NT2/D1 (cell line): ENCODE data around the gene PTPRN.

Source experiments
- SUZ12 ChIP-seq: IDR thresholded peaks from 2 replicates; pipeline ENCODE4 v1.6.1; 2011; ENCODE audit not compliant: insufficient read length, insufficient read depth; ENCODE audit errors: extremely low read depth
- YY1 ChIP-seq: IDR thresholded peaks from 2 replicates; pipeline ENCODE4 v1.6.1; 2011; ENCODE audit not compliant: insufficient read length, insufficient read depth
- ZNF274 ChIP-seq: IDR thresholded peaks from 2 replicates; pipeline ENCODE4 v1.6.1; 2011; ENCODE audit warnings: mild to moderate bottlenecking, low read depth, low read length

- TF ChIP-seq YY1 (no peak), ZNF274 (no peak), SUZ12 (no peak)
Observed at GRCh38 chr2:219356834-219357233, 47.6 kb upstream of the PTPRN start.
